ENCODE results near the gene LITAFD.

Gene LITAFD

DNA sequence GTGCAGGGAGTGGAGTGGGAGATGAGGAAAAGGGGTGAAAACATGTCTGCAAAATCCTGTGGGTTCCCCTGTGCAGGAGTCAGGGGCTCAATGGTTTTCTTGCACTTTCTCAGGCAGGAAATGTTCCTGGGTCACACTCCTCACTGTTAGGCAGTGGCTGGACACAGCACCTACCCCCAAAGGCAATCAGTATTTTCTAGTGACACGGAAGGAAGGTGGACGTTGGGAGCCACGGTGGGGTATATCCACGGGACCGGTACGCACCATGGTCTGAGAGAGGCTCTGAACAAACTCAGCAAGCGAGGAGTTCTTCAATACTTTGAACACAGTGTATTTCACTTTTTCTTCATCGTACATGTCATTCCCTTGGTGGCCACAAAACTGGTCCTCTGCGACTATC is 20.9 kb downstream of the LITAFD start:
- no peaks in the 10 kb centered on the region for H3K4me1 ChIP-seq (ENCODE audit: control extremely low read depth in 1 of 4, control insufficient read depth in 4 of 4, insufficient read depth in 4 of 4, low read length in 3 of 4)
- no peaks in the 10 kb centered on the region for H3K27me3 ChIP-seq (replicated peaks in 2 of 5; ENCODE audit: control insufficient read depth in 4 of 5, insufficient read depth in 5 of 5, low read length in 4 of 5)
- CTCF ChIA-PET, result interaction anchor here (0.7 to 4.3 kb wide), 2 partner anchors 8 to 109 kb away, joined by 3 to 16 read pairs; no protein-coding TSS in a partner anchor
- peaks cover 32 to 94% (median 66%) of the 10 kb centered on the region in 4 experiments for H3K36me3 ChIP-seq (ENCODE audit: control insufficient read depth in 4 of 4, insufficient read depth in 4 of 4, low read length in 3 of 4)
- no peak overlapping the region for H3K4me3 ChIP-seq (ENCODE audit: control insufficient read depth in 1 of 7, extremely low read depth in 1 of 7, insufficient read depth in 4 of 7, low read depth in 2 of 7, low read length in 6 of 7)
- DNase-seq, result no peak
- no peak overlapping the region for H3K27ac ChIP-seq (ENCODE audit: insufficient read depth in 1 of 2, low read depth in 1 of 2, low read length in 2 of 2, poor library complexity in 1 of 2, severe bottlenecking in 2 of 2)
- no peaks in the 10 kb centered on the region for H3K9me3 ChIP-seq (ENCODE audit: control extremely low read depth in 1 of 5, control insufficient read depth in 4 of 5, insufficient read depth in 2 of 5, low read depth in 1 of 5, low read length in 4 of 5)
- WGBS (ENCODE audit: insufficient coverage), result 98% methylated on average over 9 of the region's 9 CpGs
- POLR2A ChIA-PET, result no interaction called here

DNA sequence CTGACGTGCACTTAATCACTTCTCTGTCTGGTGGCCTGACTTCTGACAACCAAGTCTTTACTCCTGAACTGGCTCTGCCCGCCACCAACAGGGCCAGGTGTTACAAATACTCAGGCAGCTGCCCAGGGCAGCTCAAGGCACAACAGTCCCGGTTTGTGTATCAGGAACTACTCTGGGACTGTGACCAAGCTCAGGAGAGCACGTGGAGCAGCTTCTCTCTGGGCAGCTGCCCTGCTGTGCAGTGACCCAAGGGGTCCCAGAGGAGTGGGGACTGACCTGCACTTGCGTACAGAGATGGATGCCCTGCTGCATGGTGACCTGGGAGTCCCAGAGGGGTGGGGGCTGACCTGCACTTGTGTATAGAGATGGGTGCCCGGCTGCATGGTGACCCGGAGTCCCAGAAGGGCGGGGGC is 21.9 kb downstream of the LITAFD start:
- Histone ChIP-seq H3K27ac (ENCODE audit: insufficient read depth in 1 of 2, low read depth in 1 of 2, low read length in 2 of 2, poor library complexity in 1 of 2, severe bottlenecking in 2 of 2) (no peak overlapping the region), H3K36me3 (ENCODE audit: control insufficient read depth in 4 of 4, insufficient read depth in 4 of 4, low read length in 3 of 4) (peaks cover 29 to 94% (median 66%) of the 10 kb centered on the region in 4 experiments), H3K27me3 (replicated peaks in 2 of 5; ENCODE audit: control insufficient read depth in 4 of 5, insufficient read depth in 5 of 5, low read length in 4 of 5) (no peaks in the 10 kb centered on the region), H3K4me3 (ENCODE audit: control insufficient read depth in 1 of 7, extremely low read depth in 1 of 7, insufficient read depth in 4 of 7, low read depth in 2 of 7, low read length in 6 of 7) (no peak overlapping the region), H3K9me3 (ENCODE audit: control extremely low read depth in 1 of 5, control insufficient read depth in 4 of 5, insufficient read depth in 2 of 5, low read depth in 1 of 5, low read length in 4 of 5) (no peaks in the 10 kb centered on the region), H3K4me1 (ENCODE audit: control extremely low read depth in 1 of 4, control insufficient read depth in 4 of 4, insufficient read depth in 4 of 4, low read length in 3 of 4) (no peaks in the 10 kb centered on the region)
- POLR2A ChIA-PET, result no interaction called here
- 90% methylated on average over 7 of the region's 8 CpGs for WGBS (ENCODE audit: insufficient coverage)
- DNase-seq, result no peak
- CTCF ChIA-PET, result interaction anchor here (0.9 to 1.4 kb wide), 5 partner anchors 10 to 232 kb away, joined by 3 to 4 read pairs (median 3); no protein-coding TSS in a partner anchor

DNA sequence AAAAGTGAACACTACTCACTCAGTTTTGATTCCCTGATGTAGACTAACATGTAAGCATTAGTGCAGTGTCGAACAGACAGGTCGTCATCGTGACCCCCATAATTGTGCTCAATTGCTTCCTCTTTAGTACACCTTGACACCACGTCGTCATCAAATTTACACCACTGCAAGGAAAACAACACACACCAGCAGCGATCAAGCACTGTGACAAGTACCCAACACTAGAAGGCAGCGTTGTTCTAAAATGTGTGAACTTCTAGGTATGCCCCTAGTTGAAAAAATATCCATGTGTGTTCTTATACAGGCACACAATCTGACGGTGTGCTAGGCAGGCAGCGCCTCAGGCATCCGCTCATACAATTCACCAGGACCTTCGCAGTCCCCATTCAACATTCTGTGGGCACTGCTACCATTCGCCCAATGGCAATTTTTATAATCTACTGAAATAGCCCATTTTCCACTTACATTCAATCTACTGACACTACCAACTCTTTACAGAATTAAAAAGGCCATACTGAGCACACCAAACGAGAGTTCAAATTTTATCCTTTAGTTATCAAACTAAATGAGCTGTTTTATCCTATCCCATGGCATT is 23.1 kb downstream of the LITAFD start:
- Histone ChIP-seq H3K27ac (ENCODE audit: insufficient read depth in 1 of 2, low read depth in 1 of 2, low read length in 2 of 2, poor library complexity in 1 of 2, severe bottlenecking in 2 of 2) (no peak overlapping the region), H3K9me3 (ENCODE audit: control extremely low read depth in 1 of 5, control insufficient read depth in 4 of 5, insufficient read depth in 2 of 5, low read depth in 1 of 5, low read length in 4 of 5) (no peaks in the 10 kb centered on the region), H3K27me3 (replicated peaks in 2 of 5; ENCODE audit: control insufficient read depth in 4 of 5, insufficient read depth in 5 of 5, low read length in 4 of 5) (no peaks in the 10 kb centered on the region), H3K4me1 (ENCODE audit: control extremely low read depth in 1 of 4, control insufficient read depth in 4 of 4, insufficient read depth in 4 of 4, low read length in 3 of 4) (no peaks in the 10 kb centered on the region), H3K36me3 (ENCODE audit: control insufficient read depth in 4 of 4, insufficient read depth in 4 of 4, low read length in 3 of 4) (peaks cover 27 to 91% (median 68%) of the 10 kb centered on the region in 4 experiments), H3K4me3 (ENCODE audit: control insufficient read depth in 1 of 7, extremely low read depth in 1 of 7, insufficient read depth in 4 of 7, low read depth in 2 of 7, low read length in 6 of 7) (no peak overlapping the region)
- POLR2A ChIA-PET, result interaction anchor here (0.7 kb wide), 1 partner anchor 14 kb away, joined by 3 read pairs; no protein-coding TSS in a partner anchor
- WGBS (ENCODE audit: insufficient coverage), result 85% methylated on average over 12 of the region's 13 CpGs
- CTCF ChIA-PET, result interaction anchor here (0.8 to 2.2 kb wide), 6 partner anchors 10 to 230 kb away, joined by 3 to 9 read pairs (median 5); no protein-coding TSS in a partner anchor
- DNase-seq, result peak; percentile 47 to 75 (median 71)

DNA sequence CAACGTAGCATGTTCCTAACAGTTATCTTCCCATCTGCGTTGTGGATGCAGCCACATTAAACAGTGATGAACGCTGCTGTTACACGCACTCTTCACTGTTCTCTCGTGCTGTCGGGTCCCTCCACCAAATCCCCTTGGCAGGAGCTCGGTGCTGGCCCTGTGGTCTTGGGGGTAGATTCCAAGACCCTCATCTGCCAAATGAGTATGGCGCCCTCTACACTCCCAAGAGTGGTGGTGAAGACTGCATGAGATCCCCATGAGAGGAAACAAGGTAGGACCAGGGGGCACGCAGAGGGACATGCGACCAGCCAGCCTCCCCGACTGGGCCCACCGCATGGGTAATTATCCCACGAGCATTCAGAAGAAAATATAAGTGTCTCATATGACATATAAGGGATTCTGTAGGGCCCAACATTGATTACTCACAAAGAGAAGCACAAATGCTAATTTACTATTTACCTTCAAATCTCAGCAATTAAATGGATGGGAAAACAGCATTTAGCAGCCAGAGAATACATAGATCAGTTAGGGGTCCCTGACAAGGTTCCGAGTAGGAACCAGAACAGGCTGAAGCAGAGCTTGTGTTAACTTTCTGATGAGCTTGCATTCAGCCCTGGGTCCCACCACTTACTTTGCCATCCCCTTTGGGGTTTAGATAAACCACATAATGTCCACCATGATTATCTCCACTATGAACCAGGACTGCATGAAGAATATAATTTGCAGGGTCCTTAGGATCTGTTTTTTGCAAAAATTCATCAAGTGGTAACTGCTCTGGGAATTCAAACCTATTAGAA is 23.8 kb downstream of the LITAFD start:
- peaks cover 29 to 91% (median 69%) of the 10 kb centered on the region in 4 experiments for H3K36me3 ChIP-seq (ENCODE audit: control insufficient read depth in 4 of 4, insufficient read depth in 4 of 4, low read length in 3 of 4)
- POLR2A ChIA-PET, result no interaction called here
- no peaks in the 10 kb centered on the region for H3K9me3 ChIP-seq (ENCODE audit: control extremely low read depth in 1 of 5, control insufficient read depth in 4 of 5, insufficient read depth in 2 of 5, low read depth in 1 of 5, low read length in 4 of 5)
- CTCF ChIA-PET, result interaction anchor here (0.8 to 2.2 kb wide), 6 partner anchors 9 to 229 kb away, joined by 3 to 9 read pairs (median 5); no protein-coding TSS in a partner anchor
- no peaks in the 10 kb centered on the region for H3K27me3 ChIP-seq (replicated peaks in 2 of 5; ENCODE audit: control insufficient read depth in 4 of 5, insufficient read depth in 5 of 5, low read length in 4 of 5)
- no peak overlapping the region for H3K27ac ChIP-seq (ENCODE audit: insufficient read depth in 1 of 2, low read depth in 1 of 2, low read length in 2 of 2, poor library complexity in 1 of 2, severe bottlenecking in 2 of 2)
- peak in 2 of 3 donors; percentile 29 to 31 for DNase-seq
- no peaks in the 10 kb centered on the region for H3K4me1 ChIP-seq (ENCODE audit: control extremely low read depth in 1 of 4, control insufficient read depth in 4 of 4, insufficient read depth in 4 of 4, low read length in 3 of 4)
- H3K4me3 ChIP-seq (ENCODE audit: control insufficient read depth in 1 of 7, extremely low read depth in 1 of 7, insufficient read depth in 4 of 7, low read depth in 2 of 7, low read length in 6 of 7), result no peak overlapping the region
- WGBS (ENCODE audit: insufficient coverage), result 98% methylated on average over 9 of the region's 14 CpGs

- Histone ChIP-seq H3K27me3 (replicated peaks in 2 of 5; ENCODE audit: control insufficient read depth in 4 of 5, insufficient read depth in 5 of 5, low read length in 4 of 5) (no peaks in the 10 kb centered on the region), H3K4me1 (ENCODE audit: control extremely low read depth in 1 of 4, control insufficient read depth in 4 of 4, insufficient read depth in 4 of 4, low read length in 3 of 4) (no peaks in the 10 kb centered on the region), H3K27ac (ENCODE audit: insufficient read depth in 1 of 2, low read depth in 1 of 2, low read length in 2 of 2, poor library complexity in 1 of 2, severe bottlenecking in 2 of 2) (no peak overlapping the region), H3K4me3 (ENCODE audit: control insufficient read depth in 1 of 7, extremely low read depth in 1 of 7, insufficient read depth in 4 of 7, low read depth in 2 of 7, low read length in 6 of 7) (no peak overlapping the region), H3K9me3 (ENCODE audit: control extremely low read depth in 1 of 5, control insufficient read depth in 4 of 5, insufficient read depth in 2 of 5, low read depth in 1 of 5, low read length in 4 of 5) (no peaks in the 10 kb centered on the region), H3K36me3 (ENCODE audit: control insufficient read depth in 4 of 4, insufficient read depth in 4 of 4, low read length in 3 of 4) (peaks cover 27 to 91% (median 64%) of the 10 kb centered on the region in 4 experiments)
- 96% methylated on average over 4 of the region's 4 CpGs for WGBS (ENCODE audit: insufficient coverage)
- no peak for DNase-seq
- CTCF ChIA-PET, result interaction anchor here (1.2 to 3.1 kb wide), 3 partner anchors 26 to 228 kb away, joined by 3 to 11 read pairs (median 8); no protein-coding TSS in a partner anchor
- POLR2A ChIA-PET, result interaction anchor here (0.6 kb wide), 1 partner anchor 228 kb away, joined by 3 read pairs; no protein-coding TSS in a partner anchor
These were observed 24.9 kb downstream of the LITAFD start for GRCh38 chr16:8907096-8907495.

DNA sequence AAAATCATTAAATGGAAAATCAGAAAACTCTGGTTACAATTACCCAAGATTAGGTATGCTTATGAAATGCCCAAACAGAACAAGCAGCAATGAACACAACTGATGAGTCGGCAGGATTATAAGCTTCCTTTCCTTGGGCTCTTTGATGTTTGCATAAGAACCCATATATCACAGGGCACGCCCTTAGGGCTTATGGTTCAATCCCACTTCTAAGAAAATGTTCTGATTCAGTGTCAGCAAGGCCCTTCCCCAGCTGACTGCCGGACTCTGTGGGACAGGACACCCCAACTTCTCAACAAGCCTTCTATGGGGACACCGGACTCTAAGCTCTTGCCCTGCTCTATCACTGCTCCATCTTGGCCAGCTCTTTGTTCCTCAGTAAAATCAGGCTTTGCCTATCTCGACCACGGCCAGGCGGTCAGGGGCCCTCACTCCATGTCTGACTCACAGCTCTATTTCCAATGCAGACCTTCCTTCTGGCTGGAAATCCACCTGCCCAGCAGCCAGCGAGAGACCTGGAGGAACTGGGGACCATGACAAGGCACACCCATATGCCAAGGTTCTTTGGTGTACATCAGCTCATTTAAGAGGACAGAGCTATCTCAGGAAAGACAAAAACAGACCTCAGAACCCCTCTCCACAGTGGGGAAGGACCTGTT is 26.8 kb downstream of the LITAFD start:
- no peak overlapping the region for H3K27ac ChIP-seq (ENCODE audit: insufficient read depth in 1 of 2, low read depth in 1 of 2, low read length in 2 of 2, poor library complexity in 1 of 2, severe bottlenecking in 2 of 2)
- peaks cover 29 to 90% (median 60%) of the 10 kb centered on the region in 4 experiments for H3K36me3 ChIP-seq (ENCODE audit: control insufficient read depth in 4 of 4, insufficient read depth in 4 of 4, low read length in 3 of 4)
- WGBS (ENCODE audit: insufficient coverage), result 76% methylated on average over 8 of the region's 8 CpGs
- H3K27me3 ChIP-seq (replicated peaks in 2 of 5; ENCODE audit: control insufficient read depth in 4 of 5, insufficient read depth in 5 of 5, low read length in 4 of 5), result no peaks in the 10 kb centered on the region
- POLR2A ChIA-PET, result no interaction called here
- H3K9me3 ChIP-seq (ENCODE audit: control extremely low read depth in 1 of 5, control insufficient read depth in 4 of 5, insufficient read depth in 2 of 5, low read depth in 1 of 5, low read length in 4 of 5), result no peaks in the 10 kb centered on the region
- DNase-seq, result no peak
- no peak overlapping the region for H3K4me3 ChIP-seq (ENCODE audit: control insufficient read depth in 1 of 7, extremely low read depth in 1 of 7, insufficient read depth in 4 of 7, low read depth in 2 of 7, low read length in 6 of 7)
- H3K4me1 ChIP-seq (ENCODE audit: control extremely low read depth in 1 of 4, control insufficient read depth in 4 of 4, insufficient read depth in 4 of 4, low read length in 3 of 4), result no peaks in the 10 kb centered on the region
- CTCF ChIA-PET, result interaction anchor here (1.3 to 3.1 kb wide), 3 partner anchors 8 to 225 kb away, joined by 5 to 16 read pairs (median 11); no protein-coding TSS in a partner anchor
